Stimulated activated CD4-positive, alpha-beta T cell treated with anti-CD3 and anti-CD28 coated beads, Interleukin-4, amount 100 ng/mL, for 48 hours (primary cell): ENCODE measurements around the gene CLIP4.

Source experiments
- DNase-seq, 2 donors: peaks; one replicate each; pipeline ENCODE4 v3.0.0-alpha.2; 2020; ENCODE audit warnings: low read depth in 2 of 2

Gene CLIP4

DNA sequence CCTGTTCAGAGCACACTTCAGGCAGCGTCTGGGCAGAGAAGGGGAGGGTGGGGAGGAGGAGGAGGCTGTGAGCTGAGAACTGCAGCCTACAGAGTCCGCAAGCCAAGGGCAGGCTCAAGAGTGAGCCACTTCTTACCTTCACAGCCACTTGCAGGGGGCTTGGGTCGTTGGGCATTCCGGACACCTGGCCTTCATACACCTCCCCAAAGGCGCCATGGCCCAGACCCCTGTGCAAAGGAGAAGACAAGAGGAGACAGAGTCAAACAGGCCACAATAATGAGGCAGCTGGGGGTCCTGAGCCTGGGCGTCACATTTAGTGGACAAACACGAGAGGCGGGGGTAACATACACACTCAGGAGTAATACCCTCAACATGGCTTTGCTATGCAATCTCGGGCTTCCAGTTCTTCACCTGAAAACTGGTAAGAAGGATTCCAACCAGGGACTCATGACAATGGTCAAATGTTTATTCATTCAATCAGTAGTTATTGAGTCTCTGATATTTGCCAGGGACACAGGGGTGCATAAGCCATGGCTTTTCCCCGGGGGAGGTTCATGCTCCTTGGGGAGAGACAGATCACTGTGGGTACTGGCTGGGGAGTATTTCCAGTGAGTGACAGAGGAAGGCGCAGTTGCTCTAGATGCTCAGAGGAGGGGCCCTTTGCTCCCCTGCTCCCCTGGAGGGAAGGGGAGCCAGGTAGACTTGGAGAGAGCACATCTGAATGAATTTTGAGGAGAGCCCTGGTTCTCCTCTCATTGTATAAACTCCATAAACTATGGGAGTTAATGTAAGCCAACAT lies 107.4 kb downstream of the CLIP4 start:
- DNase-seq = no peak

DNA sequence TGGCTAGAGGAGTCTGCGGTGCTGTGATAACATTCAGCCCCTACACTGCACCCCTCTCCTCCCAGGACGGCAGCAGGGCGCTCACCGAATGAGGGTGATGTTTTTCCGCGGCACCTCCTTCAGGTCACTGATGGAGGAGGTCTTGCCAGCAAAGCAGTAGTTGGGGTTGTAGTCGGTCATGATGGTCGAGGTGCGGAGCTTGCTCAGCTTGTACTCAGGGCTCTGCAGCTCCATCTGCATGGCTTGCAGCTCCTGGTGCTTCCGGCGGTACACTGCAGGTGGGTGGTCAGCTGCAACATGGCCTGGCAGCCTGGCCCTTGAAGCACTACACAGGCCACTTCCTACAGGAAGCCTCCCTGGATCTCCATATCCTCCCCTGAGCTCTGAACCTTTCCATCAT lies 108.0 kb downstream of the CLIP4 start:
- DNase-seq = no peak

DNA sequence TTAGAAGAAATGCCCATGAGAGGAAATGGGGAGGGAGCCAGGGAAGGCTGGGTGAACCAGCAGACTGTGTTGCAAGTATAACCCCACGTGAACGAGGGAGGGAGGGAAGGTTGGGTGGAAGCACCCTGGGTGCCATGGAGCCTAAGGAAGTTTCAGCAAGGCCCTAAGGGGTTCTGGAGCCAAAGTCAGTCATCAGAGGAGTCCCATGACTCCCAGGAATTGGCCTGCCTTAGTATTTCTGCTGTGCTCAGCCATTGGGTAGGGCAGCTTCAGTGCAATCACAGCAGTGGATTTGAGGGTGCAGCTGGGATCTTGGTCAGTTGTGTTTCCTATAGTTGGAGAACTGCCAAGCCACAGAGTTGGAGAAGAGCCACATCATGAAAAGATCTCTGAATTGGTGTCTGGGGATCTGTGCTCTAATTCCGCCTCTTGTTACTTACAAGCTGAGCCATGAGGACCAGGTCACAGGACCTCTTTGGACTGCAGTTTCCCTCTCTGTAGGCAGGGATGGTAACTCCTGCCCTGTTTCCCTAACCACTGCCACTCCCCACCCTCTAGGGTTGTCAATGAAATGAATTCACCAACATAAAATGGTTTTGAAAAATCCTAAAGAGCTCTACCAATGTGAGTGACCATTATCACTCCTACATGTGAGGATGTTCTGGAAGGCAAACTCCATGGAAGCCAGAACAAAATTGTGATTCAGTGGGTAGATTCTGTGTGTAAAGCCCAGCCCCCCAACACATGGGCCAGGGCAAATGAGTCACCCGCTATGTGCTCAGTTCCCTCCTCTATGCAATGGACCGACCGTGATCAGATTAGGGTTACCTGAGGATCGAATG lies 108.9 kb downstream of the CLIP4 start:
- DNase-seq = no peak

DNA sequence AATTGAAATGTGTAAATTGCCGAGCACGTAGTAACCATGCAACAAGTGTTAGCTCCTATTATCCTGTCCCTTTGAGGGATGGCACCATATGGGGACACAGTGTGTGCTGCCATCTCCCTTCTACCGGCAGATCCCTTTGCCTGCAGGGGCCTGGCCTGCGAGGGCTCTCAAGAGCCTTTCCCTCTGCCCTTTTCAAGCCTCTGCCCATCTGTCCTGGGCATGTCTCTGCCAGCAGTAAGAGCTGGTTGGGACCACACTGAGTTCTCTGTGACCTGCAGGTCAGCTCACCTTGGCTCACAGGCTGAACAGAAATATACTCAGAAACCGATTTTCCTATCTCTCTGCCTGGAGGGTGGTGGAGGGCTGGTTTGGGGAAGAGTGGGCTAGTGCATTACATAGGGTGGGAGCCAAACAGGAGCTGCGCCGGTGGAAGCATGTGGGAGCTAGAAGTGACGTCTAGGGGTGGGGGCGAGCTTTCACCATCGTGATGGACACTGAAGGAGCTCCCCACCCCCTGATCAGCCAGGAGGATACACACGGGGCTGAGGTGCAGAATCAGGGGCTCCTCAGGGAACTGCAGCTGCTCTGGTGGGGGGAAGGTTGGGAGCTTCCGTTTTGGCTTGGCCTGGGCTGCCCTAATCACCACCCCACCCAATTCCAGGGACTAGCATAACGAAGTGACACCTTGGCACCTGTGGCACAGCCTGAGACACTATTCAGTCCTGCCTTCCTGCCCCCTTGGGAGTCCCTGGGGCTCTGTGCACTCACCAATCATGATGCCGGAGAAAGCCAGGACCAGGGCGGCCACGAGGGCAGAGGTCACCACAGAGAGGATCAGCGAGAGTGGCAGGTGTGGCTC lies 109.7 kb downstream of the CLIP4 start:
- DNase-seq = no peak

DNA sequence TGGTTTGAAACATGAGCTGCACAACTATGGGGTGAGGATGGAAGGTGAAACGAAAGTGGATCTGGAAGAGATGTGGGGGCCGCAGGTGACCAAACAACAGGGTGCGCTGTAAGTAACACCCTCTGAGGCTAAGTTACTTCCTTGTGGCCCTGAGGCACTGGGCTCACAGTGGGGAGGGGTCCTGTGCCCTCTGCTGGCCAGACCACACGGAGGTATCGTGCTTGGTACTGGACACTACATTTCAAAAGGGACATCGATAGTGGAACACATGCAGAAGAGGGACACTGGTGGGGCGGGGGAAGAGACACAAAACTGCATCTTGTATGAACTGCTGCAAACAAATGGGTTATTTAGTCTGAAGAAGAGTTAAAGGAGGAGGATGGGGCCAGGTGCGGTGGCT lies 110.6 kb downstream of the CLIP4 start:
- DNase-seq = no peak

DNA sequence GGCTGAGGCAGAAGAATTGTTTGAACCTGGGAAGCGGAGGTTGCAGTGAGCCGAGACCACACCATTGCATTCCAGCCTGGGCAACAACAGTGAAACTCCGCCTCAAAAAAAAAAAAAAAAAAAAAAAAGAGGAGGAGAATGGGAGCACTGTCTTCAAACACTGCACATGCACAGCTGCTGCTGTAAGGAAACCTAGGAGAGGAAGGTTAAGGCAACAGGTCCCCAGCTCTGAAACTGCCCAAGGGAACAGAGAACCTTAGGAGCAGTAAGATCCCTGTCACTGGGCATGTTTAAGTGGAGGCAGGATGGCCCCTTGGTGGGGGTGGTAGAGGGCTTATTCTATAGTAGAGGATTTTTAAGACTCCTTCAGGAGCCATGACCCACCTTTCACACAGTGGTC lies 111.2 kb downstream of the CLIP4 start:
- no peak for DNase-seq

DNA sequence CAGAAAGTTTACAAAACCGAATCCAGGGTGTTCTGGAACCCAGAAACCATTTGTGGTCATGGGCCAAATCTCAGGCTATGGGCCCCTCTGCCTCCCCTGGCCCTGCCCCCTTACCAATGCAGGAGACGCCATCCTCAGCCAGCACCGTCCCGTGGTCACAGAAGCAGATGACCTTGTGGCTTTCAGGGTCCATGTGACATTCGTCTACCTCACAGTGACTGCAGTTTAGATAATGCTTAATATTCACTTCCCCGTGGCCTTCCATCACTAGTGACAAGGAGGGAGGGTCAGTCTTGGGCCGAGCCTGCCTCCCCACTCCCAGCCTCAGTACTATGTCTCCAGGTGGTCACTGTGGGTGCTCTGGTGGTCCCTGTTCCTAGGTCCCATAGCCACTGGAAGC lies 111.6 kb downstream of the CLIP4 start:
- DNase-seq = no peak

DNA sequence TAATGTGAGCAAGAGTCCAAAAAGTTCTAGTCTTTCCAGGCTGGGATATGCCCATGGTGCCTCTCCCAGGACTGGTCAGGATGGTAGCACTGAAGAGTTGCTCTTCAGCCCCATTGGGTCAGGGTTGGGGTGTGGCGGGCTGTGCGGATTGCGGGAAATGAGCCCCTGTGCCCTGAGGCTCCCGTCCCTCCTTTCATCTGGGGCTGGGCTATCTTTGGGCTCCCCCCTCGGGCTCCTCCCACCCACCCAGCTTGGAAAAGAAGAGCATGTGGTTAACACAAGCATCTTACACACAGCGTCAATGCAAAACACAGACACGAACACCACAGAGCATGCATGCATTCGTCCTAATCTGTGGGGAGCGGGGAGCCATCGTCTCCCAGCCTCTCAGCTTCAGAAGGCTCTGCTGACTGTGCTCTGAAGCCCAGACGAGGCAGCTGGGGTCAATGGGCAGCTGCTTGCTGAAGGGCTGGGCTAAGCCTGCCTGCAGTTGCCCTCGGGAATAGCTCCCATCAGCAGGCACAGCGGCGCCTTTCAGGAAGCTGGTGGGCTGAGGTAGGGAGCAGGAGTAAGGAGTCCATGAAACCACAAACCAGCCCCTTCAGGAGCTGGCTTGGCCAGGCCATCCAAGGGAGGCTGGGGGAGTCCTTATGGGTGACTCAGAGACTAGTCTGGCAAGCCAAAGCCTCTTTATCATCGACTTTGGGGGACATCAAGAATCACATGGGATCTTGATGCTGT lies 112.9 kb downstream of the CLIP4 start:
- DNase-seq = no peak

DNA sequence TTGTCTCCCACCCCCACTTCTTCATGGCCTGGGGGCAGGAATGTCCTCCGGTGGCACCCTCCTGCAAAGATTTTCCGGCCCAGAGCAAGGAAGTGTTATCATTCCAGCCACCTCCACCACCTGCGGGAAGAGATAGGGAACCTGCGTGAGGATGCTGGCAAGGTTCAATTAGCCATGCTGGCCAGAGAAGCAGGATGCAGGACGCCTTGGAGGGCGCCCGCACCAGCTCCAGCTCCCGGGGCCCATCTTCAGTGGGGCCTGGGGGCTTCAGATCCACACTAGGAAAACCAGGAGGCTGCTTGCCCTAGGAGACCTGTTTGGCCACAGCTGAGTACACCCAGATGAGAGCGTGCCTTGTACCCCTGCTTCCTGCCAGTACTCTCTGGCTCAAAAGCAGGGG lies 113.7 kb downstream of the CLIP4 start:
- no peak for DNase-seq

DNA sequence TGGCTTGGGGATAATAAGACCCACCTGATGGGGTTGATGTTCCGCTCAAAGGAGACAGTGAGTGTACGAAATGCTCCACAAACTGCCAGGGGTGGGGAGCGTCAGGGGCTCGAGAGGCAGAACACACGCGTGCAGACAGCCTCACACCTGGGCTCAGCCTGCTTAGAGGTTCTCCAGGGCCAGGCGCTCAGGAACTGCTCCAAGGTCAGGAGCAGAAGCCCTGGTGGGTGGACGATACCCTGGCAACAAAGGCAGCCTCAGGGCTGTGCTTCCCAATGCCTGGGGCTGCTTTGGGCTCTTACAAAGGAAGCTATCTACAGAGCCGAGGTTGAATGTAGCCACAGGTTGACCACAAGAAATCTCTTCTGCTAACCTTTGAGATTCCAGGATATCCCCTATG lies 114.4 kb downstream of the CLIP4 start:
- no peak for DNase-seq

DNA sequence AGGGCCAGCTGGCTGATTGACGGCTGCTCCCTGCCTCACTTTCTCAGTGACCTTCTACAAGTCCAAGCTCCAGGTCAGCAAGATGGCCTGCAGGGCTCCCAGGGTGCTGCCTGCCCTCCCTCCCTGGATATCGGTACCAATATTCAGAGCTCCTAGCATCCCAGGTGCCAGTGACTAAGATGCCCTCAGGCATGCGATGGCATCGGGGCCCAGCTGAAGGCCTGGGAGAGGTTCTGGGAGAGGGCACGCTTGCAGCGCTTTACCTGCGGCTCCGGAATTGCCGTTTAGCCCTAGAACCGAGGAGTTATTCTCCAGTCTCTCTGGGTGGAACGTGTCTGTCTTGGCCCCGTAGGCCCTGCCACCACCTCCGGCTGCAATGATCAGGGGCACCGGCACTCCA lies 116.8 kb downstream of the CLIP4 start:
- no peak for DNase-seq

DNA sequence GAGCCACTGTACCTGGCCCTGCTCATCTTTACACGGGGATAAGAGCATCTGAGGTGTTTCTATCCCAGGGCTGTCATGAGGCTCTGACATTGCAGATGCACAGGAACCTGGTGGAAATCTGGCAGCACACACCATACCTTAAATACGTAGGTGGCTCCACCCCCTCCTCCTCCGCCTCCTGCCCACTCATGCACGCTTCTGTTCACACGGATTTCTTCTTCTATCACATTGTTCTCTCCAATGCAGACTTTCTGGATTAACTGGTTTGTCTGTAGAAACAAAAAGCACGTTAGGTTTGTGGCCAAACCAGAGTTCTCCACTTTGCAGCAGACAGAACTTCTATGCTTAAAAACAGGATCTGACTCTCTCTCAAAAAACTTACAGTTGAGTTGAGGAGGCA lies 118.2 kb downstream of the CLIP4 start:
- no peak for DNase-seq

DNA sequence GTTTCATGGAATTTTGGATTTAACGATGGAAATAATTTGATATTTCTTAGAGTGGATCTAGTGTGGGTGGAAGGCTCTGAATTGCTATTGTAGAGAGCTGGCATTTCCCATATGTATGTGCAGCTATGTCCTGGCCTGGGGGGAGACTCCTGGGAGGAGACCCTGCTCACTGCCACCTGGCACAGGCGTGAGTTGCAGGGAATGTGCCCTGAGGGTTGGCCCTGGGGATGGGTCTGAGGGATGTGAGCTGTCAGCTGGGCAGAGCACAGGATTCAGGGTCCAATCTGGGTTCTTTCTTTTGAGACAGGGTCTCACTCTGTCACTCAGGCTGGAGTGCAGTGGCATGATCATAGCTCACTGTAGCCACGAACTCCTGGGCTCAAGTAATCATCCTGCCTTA lies 120.2 kb downstream of the CLIP4 start:
- DNase-seq = no peak

DNA sequence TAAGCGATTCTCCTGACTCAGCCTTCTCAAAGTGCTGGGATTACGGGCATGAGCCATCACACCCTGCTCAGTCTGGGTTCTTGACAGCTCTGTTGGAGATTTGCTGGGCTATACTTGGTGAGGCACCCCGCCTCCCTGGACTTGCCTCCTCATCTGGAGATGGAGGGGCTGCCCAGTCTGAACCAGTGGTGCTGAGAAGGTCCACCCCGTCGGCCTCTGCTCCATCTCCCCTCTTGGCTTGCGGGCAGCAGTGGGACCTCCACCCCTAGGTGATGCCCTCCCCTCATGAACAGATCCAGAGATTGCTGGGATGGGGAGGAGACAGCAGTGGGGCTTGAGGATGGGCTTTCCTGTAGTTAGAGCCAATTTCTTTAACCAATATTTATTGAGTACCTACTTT lies 120.9 kb downstream of the CLIP4 start:
- no peak for DNase-seq

DNA sequence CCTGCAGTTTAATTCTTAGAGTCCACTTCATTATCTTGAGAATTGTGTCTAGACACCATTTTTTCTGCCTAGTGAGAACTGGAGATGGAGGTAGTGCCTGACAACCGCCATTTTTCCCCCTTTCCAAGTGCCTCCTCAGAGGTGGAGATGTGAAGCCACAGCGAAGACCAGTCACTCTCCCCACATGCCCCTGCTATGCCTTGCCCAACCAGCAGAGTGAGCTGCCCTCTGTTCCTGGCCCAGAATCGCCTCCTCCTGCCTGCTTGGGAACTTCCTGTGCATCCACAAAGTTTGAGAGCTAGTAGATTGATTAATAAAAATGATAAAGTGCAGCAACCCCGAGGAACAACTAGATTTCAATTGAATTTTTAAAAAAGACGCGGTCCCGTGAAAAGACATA lies 123.3 kb downstream of the CLIP4 start:
- peak in 1 of 2 donors; percentile 7 for DNase-seq
